SH-SY5Y (cell line): ENCODE measurements around the gene MOB2.

Experiments used
- GATA2 ChIP-seq: IDR thresholded peaks from 2 replicates; pipeline ENCODE4 v1.6.1; 2011; ENCODE audit warnings: mild to moderate bottlenecking, low read depth, low read length
- GATA3 ChIP-seq: IDR thresholded peaks from 2 replicates; pipeline ENCODE4 v1.6.1; 2011; ENCODE audit warnings: low read depth, mild to moderate bottlenecking, low read length, moderate library complexity

GRCh38 chr11:1425439-1425838 lies 61.1 kb downstream of the MOB2 start:
- TF ChIP-seq GATA2 (no peak), GATA3 (no peak)
